ENCODE results near the gene SAP30L. TPM values are rescaled to one million over a fixed set of nuclear protein-coding genes. Genes with fewer than 3 reads are reported as not detected.

SAP30L gene
- total and polyA plus RNA-seq, 12 donors, result 22.5 to 65.1 (median 36.8) TPM

GRCh38 chr5:154479160-154479943 is 33.6 kb downstream of the SAP30L start:
- Histone ChIP-seq H3K9me3 (replicated peaks in 1 of 3) (no peaks in the 10 kb centered on the region), H3K4me3 (no peak overlapping the region), H3K27ac (no peak overlapping the region), H3K36me3 (replicated peaks in 1 of 2) (no peaks in the 10 kb centered on the region), H3K4me1 (replicated peaks in 1 of 2) (peaks cover 0 to 26% of the 10 kb centered on the region in 2 donors), H3K27me3 (peaks cover 96% of the 10 kb centered on the region)
- 4 to 11% (median 4%) methylated on average over 25 to 44 of the region's 44 CpGs for WGBS, 4 donors
- no peak for DNase-seq
- intact Hi-C loops (cut with DNase I), result no loop called here
- TF ChIP-seq POLR2A (IDR thresholded peaks at IDR 0.05), result no peak
- TF ChIP-seq CTCF (IDR thresholded peaks at IDR 0.05), result no peak

DNA sequence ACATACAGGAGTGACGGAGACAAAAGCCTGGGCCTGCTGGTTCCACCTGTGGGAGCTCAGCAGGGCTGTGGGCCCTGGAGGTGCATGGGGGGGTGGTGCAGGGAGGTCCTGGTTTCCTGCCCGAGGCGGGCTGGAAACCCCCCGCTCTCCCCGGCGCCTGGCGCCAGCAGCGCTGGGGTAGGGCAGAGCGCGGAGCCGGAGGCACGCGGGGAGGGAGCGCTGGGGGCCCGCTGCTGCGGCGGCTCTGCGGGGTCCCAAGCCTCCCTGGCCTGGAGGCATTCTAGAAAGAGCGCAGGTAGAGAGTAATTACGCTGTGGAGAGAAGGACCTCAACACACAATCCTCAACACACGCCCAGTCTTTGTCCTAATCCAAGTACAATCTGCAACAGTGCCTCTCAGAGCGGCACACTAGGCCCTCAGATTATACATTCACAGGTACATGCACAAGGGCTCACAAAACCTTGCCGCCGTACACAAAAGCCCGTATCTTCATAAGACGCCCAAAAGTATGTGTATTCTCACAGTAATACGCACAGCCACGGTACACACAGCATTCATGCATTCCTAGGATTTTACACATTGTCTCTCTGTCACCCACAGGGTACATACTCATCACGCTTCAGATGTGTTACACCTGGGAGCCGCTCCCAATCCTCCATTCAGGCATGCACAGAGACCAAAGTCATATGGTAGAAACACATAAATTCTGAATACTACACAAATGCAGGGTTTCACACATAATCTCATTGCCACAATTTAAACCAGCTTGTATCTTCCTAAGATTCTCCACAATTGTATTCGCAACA is 34.4 kb downstream of the SAP30L start:
- no peak for DNase-seq
- Histone ChIP-seq H3K36me3 (replicated peaks in 1 of 2) (no peaks in the 10 kb centered on the region), H3K27me3 (peaks cover 98% of the 10 kb centered on the region), H3K4me3 (no peak overlapping the region), H3K9me3 (replicated peaks in 1 of 3) (no peaks in the 10 kb centered on the region), H3K4me1 (replicated peaks in 1 of 2) (peaks cover 0 to 26% of the 10 kb centered on the region in 2 donors), H3K27ac (no peak overlapping the region)
- WGBS, 4 donors, result 9 to 15% (median 11%) methylated on average over 12 to 31 of the region's 31 CpGs
- no peak for TF ChIP-seq CTCF (IDR thresholded peaks at IDR 0.05)
- no peak for TF ChIP-seq POLR2A (IDR thresholded peaks at IDR 0.05)
- intact Hi-C loops (cut with DNase I), result no loop called here

DNA sequence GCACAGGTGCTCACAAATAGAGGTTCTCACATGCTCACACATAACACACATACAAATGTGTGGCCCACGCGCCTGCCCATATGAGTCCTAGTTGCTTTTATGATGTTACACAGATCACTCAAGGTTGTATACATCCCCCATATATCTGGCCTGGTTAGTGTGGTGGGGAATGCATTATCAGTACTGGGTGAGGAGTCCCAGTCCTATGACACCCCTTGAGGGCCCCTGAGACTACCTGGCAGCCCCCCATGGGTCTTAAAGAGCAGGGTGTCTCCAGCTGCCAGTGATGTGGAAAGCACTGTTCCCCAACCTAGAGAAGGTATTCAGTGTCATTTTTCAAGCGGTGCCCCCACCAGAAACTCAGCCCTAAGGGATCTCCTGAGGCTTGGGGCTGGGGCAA is 35.0 kb downstream of the SAP30L start:
- Histone ChIP-seq H3K4me3 (no peak overlapping the region), H3K27me3 (peaks cover 98% of the 10 kb centered on the region), H3K36me3 (replicated peaks in 1 of 2) (no peaks in the 10 kb centered on the region), H3K9me3 (replicated peaks in 1 of 3) (no peaks in the 10 kb centered on the region), H3K27ac (no peak overlapping the region), H3K4me1 (replicated peaks in 1 of 2) (peaks cover 0 to 26% of the 10 kb centered on the region in 2 donors)
- intact Hi-C loops (cut with DNase I), result no loop called here
- WGBS, 4 donors, result 23 to 46% (median 26%) methylated on average over 2 to 3 of the region's 3 CpGs
- no peak for DNase-seq
- TF ChIP-seq POLR2A (IDR thresholded peaks at IDR 0.05) (no peak), CTCF (IDR thresholded peaks at IDR 0.05) (no peak)

DNA sequence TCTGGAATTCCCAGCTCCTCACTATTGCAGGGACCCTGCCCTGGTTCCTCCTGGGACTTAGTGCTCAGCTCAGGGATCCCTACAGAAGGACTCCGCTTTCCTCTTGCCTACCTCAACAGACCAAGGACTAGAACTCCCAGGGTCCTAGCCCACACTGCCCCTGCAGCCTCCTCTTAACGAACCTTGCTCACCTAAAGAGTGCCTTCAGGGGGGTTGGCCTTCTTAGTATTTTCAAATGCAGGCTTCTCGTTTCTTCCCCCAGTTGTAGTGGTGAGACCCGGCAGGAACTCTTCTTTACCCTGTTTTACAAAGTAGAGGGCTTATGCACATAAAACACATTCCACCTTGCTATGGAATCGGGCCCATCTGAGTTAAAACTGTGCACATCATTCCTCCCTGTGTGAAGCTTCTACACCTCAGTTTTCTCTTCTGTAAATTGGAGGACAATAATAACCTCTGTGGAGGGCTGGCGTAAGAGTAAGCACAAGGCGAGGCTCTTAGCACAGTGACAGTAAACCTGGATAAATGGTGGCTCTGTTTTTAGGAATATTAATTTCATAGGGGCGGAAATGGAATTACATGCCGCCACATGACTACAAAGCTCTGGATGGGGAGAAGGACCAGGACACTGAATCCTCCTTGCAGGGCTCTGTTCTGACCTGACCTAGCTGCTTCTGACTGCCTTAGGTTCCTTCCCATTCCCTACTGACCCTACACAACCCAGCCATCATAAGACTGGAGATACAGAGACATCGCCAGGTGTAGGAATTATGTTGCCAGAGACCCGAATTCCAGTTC is 36.0 kb downstream of the SAP30L start:
- Histone ChIP-seq H3K4me3 (no peak overlapping the region), H3K27ac (no peak overlapping the region), H3K36me3 (replicated peaks in 1 of 2) (no peaks in the 10 kb centered on the region), H3K27me3 (peaks cover 98% of the 10 kb centered on the region), H3K9me3 (replicated peaks in 1 of 3) (no peaks in the 10 kb centered on the region), H3K4me1 (replicated peaks in 1 of 2) (peaks cover 0 to 26% of the 10 kb centered on the region in 2 donors)
- WGBS, 4 donors, result 18 to 36% (median 28%) methylated on average over 11 of the region's 11 CpGs
- TF ChIP-seq CTCF (IDR thresholded peaks at IDR 0.05) (no peak), POLR2A (IDR thresholded peaks at IDR 0.05) (no peak)
- no peak for DNase-seq
- intact Hi-C loops (cut with DNase I), result no loop called here
